Measurements from ENCODE around the gene CDH23.

The CDH23 gene

GRCh38 chr10:71590781-71591350, 194.1 kb downstream of the CDH23 start:
- TF ChIP-seq CTCF (IDR thresholded peaks at IDR 0.05; ENCODE audit: low read depth, low read length, poor library complexity, severe bottlenecking) (no peak), EZH2phosphoT487 (IDR thresholded peaks at IDR 0.05; ENCODE audit: borderline replicate concordance, low read length) (no peak)
- Histone ChIP-seq H3K4me2 (ENCODE audit: low read length) (no peak overlapping the region), H3K79me2 (ENCODE audit: control insufficient read depth, low read length) (no peaks in the 10 kb centered on the region), H3K36me3 (ENCODE audit: control insufficient read depth, low read length) (no peaks in the 10 kb centered on the region), H3K4me1 (ENCODE audit: control insufficient read depth, low read length) (no peaks in the 10 kb centered on the region), H4K20me1 (ENCODE audit: control insufficient read depth, insufficient read depth, low read depth, low read length) (no peaks in the 10 kb centered on the region), H3K9me3 (ENCODE audit: control insufficient read depth, insufficient read depth, low read length) (no peaks in the 10 kb centered on the region), H3F3A (ENCODE audit: control insufficient read depth, insufficient read depth) (no peaks in the 10 kb centered on the region), H3K9me2 (replicated peaks; ENCODE audit: control insufficient read depth, low read length) (no peaks in the 10 kb centered on the region), H3K4me3 (ENCODE audit: low read length) (no peak overlapping the region), H3K27me3 (ENCODE audit: control insufficient read depth, low read length) (peaks cover 16% of the 10 kb centered on the region), H3K27ac (ENCODE audit: low read depth, low read length) (no peak overlapping the region)

DNA sequence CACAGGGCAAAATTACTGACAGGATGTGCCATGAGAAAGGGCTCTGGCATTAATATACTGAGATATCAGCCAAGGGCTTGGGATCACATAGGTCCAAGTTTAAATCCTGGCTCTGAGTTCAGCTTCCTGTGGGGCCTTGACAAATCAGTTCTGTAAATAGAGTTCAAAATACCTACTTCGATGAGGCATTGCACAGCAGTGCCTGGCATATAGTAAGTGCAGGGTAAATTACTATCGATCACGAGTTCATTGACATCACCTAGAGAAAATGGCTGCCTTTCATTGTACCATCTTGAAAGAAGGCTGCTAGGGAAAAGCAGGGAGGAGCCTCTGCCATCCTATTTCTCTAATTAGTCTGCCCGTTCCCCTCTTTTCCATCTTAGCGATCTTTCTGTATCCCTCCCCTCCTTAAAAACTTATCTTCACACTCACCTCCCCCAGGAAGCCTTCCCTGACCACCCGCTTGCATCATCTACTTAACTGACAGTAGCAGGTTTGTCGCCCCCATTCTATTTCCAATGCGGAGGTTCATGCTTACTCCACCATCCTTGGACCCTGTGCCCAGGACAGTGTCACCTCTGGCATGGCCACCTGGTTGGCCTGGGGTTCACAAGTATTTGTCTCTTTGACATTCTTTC, 198.3 kb downstream of the CDH23 start:
- Histone ChIP-seq H3K9me3 (ENCODE audit: control insufficient read depth, insufficient read depth, low read length) (no peaks in the 10 kb centered on the region), H3K4me1 (ENCODE audit: control insufficient read depth, low read length) (no peaks in the 10 kb centered on the region), H3K27ac (ENCODE audit: low read depth, low read length) (no peak overlapping the region), H3K4me2 (ENCODE audit: low read length) (no peak overlapping the region), H3K9me2 (replicated peaks; ENCODE audit: control insufficient read depth, low read length) (no peaks in the 10 kb centered on the region), H4K20me1 (ENCODE audit: control insufficient read depth, insufficient read depth, low read depth, low read length) (no peaks in the 10 kb centered on the region), H3K36me3 (ENCODE audit: control insufficient read depth, low read length) (no peaks in the 10 kb centered on the region), H3K4me3 (ENCODE audit: low read length) (no peak overlapping the region), H3K27me3 (ENCODE audit: control insufficient read depth, low read length) (peaks cover 11% of the 10 kb centered on the region), H3F3A (ENCODE audit: control insufficient read depth, insufficient read depth) (no peaks in the 10 kb centered on the region), H3K79me2 (ENCODE audit: control insufficient read depth, low read length) (no peaks in the 10 kb centered on the region)
- TF ChIP-seq EZH2phosphoT487 (IDR thresholded peaks at IDR 0.05; ENCODE audit: borderline replicate concordance, low read length) (no peak), CTCF (IDR thresholded peaks at IDR 0.05; ENCODE audit: low read depth, low read length, poor library complexity, severe bottlenecking) (no peak)

- H3K79me2 ChIP-seq (ENCODE audit: control insufficient read depth, low read length), result no peaks in the 10 kb centered on the region
- no peaks in the 10 kb centered on the region for H3K4me1 ChIP-seq (ENCODE audit: control insufficient read depth, low read length)
- no peak overlapping the region for H3K4me3 ChIP-seq (ENCODE audit: low read length)
- H3K9me2 ChIP-seq (replicated peaks; ENCODE audit: control insufficient read depth, low read length), result no peaks in the 10 kb centered on the region
- H3K4me2 ChIP-seq (ENCODE audit: low read length), result no peak overlapping the region
- H3K27me3 ChIP-seq (ENCODE audit: control insufficient read depth, low read length), result peaks cover 8% of the 10 kb centered on the region; the same call in 1 of the 2 replicates
- no peak overlapping the region for H3K27ac ChIP-seq (ENCODE audit: low read depth, low read length)
- no peaks in the 10 kb centered on the region for H3K36me3 ChIP-seq (ENCODE audit: control insufficient read depth, low read length)
- no peaks in the 10 kb centered on the region for H3K9me3 ChIP-seq (ENCODE audit: control insufficient read depth, insufficient read depth, low read length)
- TF ChIP-seq CTCF (IDR thresholded peaks at IDR 0.05; ENCODE audit: low read depth, low read length, poor library complexity, severe bottlenecking) (no peak), EZH2phosphoT487 (IDR thresholded peaks at IDR 0.05; ENCODE audit: borderline replicate concordance, low read length) (no peak)
- no peaks in the 10 kb centered on the region for H4K20me1 ChIP-seq (ENCODE audit: control insufficient read depth, insufficient read depth, low read depth, low read length)
- no peaks in the 10 kb centered on the region for H3F3A ChIP-seq (ENCODE audit: control insufficient read depth, insufficient read depth)
These were observed 198.9 kb downstream of the CDH23 start for GRCh38 chr10:71595649-71596048.
